HepG2 (cell line): ENCODE data around the gene EDN2. TPM values are rescaled to one million over a fixed set of nuclear protein-coding genes. Genes with fewer than 3 reads are reported as not detected.

Source experiments
- ATF2 ChIP-seq: sonication (generic); formaldehyde crosslinking; IDR thresholded peaks from 2 replicates; pipeline ENCODE4 v1.4.0; 2020; ENCODE audit warnings: missing genetic modification reagents
- ATF3 ChIP-seq: sonication (generic); formaldehyde crosslinking; IDR thresholded peaks from 2 replicates; pipeline ENCODE4 v1.4.0; 2020; ENCODE audit warnings: missing genetic modification reagents
- HMGXB4 ChIP-seq, 2 experiments: sonication (generic) in 1 of 2; formaldehyde crosslinking in 1 of 2; IDR thresholded peaks; 2 replicates each; pipeline versions ENCODE4 v1.4.0 to v1.6.1; 2018 to 2020; ENCODE audit warnings: missing genetic modification reagents in 2 of 2, borderline replicate concordance in 1 of 2, low read depth in 1 of 2, mild to moderate bottlenecking in 1 of 2, missing biosample characterization in 1 of 2
- JUND ChIP-seq: sonication (generic); formaldehyde crosslinking; IDR thresholded peaks from 2 replicates; pipeline ENCODE4 v1.8.0; 2022; ENCODE audit warnings: mild to moderate bottlenecking, missing genetic modification reagents
- LBX2 ChIP-seq: sonication (generic); formaldehyde crosslinking; IDR thresholded peaks from 2 replicates; pipeline ENCODE4 v1.5.0; 2020; ENCODE audit warnings: missing genetic modification reagents, mild to moderate bottlenecking, borderline replicate concordance
- MXD3 ChIP-seq: IDR thresholded peaks from 2 replicates; pipeline ENCODE4 v1.6.1; 2016; ENCODE audit warnings: mild to moderate bottlenecking, missing biosample characterization, missing genetic modification reagents
- MYC ChIP-seq: sonication (generic); formaldehyde crosslinking; IDR thresholded peaks from 2 replicates; pipeline ENCODE4 v1.9.0; 2021; ENCODE audit warnings: missing genetic modification reagents, borderline replicate concordance
- NR2F6 ChIP-seq, 2 experiments: IDR thresholded peaks; 2 replicates each; pipeline ENCODE4 v1.6.1; 2016; ENCODE audit warnings: antibody characterized with exemption in 1 of 2, mild to moderate bottlenecking in 1 of 2
- SALL1 ChIP-seq: sonication (generic); formaldehyde crosslinking; IDR thresholded peaks from 2 replicates; pipeline ENCODE4 v1.8.0; 2022; ENCODE audit warnings: mild to moderate bottlenecking, missing genetic modification reagents
- SMAD3 ChIP-seq: sonication (generic); formaldehyde crosslinking; IDR thresholded peaks from 2 replicates; pipeline ENCODE4 v1.4.0; 2020; ENCODE audit warnings: missing genetic modification reagents
- SMC3 ChIP-seq: IDR thresholded peaks from 2 replicates; pipeline ENCODE4 v1.6.1; 2011; ENCODE audit warnings: low read length, improper control_type of control experiment
- YY1 ChIP-seq: IDR thresholded peaks from 2 replicates; pipeline ENCODE4 v1.6.1; 2011; ENCODE audit warnings: low read length, low read depth, moderate library complexity, mild to moderate bottlenecking; ENCODE audit not compliant: insufficient read depth, insufficient replicate concordance
- ZBTB25 ChIP-seq: IDR thresholded peaks from 2 replicates; pipeline ENCODE4 v1.6.1; 2018; ENCODE audit warnings: missing genetic modification reagents
- ZNF225 ChIP-seq: sonication (generic); formaldehyde crosslinking; IDR thresholded peaks from 2 replicates; pipeline ENCODE4 v1.4.0; 2020; ENCODE audit warnings: mild to moderate bottlenecking, missing genetic modification reagents
- ZNF274 ChIP-seq: sonication (generic); formaldehyde crosslinking; IDR thresholded peaks from 2 replicates; pipeline ENCODE4 v1.5.1; 2020; ENCODE audit warnings: mild to moderate bottlenecking, missing genetic modification reagents
- ZNF687 ChIP-seq: sonication (generic); formaldehyde crosslinking; IDR thresholded peaks from 2 replicates; pipeline ENCODE4 v1.5.1; 2020; ENCODE audit warnings: mild to moderate bottlenecking, missing genetic modification reagents, moderate library complexity
- polyA plus RNA-seq, 8 experiments: library from polyadenylated mRNA; depleted of rRNA in 3 of 8; stranded (reverse) in 7 of 8; unstranded in 1 of 8; fragments of >200 nt; fragmentation: Illumina TruSeq in 4 of 8; extraction: Trizol in 4 of 8; gene quantifications; 2 replicates each; pipeline versions ENCODE4 v1.2.1 to v1.2.3, GENCODE V29; 2011 to 2016; ENCODE audit warnings: low read depth in 4 of 8, missing spikeins in 1 of 8, mixed read lengths in 1 of 8; ENCODE audit not compliant: insufficient read depth in 1 of 8
- total RNA-seq, 5 experiments: library from RNA; depleted of rRNA; stranded (reverse); fragments of >200 nt; fragmentation: Illumina TruSeq; extraction: Trizol; gene quantifications; 2 replicates each; pipeline ENCODE4 v1.2.3, GENCODE V29; 2016; ENCODE audit warnings: low read depth in 1 of 5

EDN2 gene
- total and polyA plus RNA-seq, 2 of the 13 experiments (the other 11 are each of a cell fraction or from before 2014, with no cell fraction given) = not detected

GRCh38 chr1:41432481-41433280 is 51.8 kb downstream of the EDN2 start (continued):
- TF ChIP-seq ZNF225 (CRISPR knock-in tag) (0 out of 2 replicates have a peak, but pooled peaks have one; percentile 19), JUND (0 out of 2 replicates have a peak, but pooled peaks have one; percentile 26), ATF3 (CRISPR knock-in tag) (peak; percentile 22; the same call in 1 of the 2 replicates), YY1 (peak; percentile 43), ZBTB25 (CRISPR knock-in tag) (no peak), MYC (CRISPR knock-in tag) (peak; percentile 61; the same call in 1 of the 2 replicates), ZNF687 (CRISPR knock-in tag) (peak; percentile 55), LBX2 (CRISPR knock-in tag) (no peak), NR2F6 (IDR thresholded peaks at IDR 0.05) (peak; percentile 64), NR2F6 (CRISPR knock-in tag; IDR thresholded peaks at IDR 0.05) (peak; percentile 72; the same call in 1 of the 2 replicates), SMC3 (peak; percentile 34; the same call in 1 of the 2 replicates), MXD3 (CRISPR knock-in tag) (no peak), ZNF274 (CRISPR knock-in tag) (peak; percentile 64; the same call in 1 of the 2 replicates), HMGXB4 (CRISPR knock-in tag; IDR thresholded peaks at IDR 0.05; ENCODE audit: borderline replicate concordance in 1 of 2, low read depth in 1 of 2) (peak in 1 of 2 experiments; percentile 52; a peak in 1 of 4 replicates), SALL1 (peak; percentile 63; the same call in 1 of the 2 replicates), SMAD3 (CRISPR knock-in tag) (no peak), ATF2 (CRISPR knock-in tag) (peak; percentile 54; the same call in 1 of the 2 replicates)
